BE2C (cell line): ENCODE measurements around the gene PROKR1.

Experiments used
- DNase-seq: peaks from one replicate; pipeline ENCODE4 v3.0.0-alpha.2; 2020
- H3K27me3 ChIP-seq: fragments of 250-450 bp; sonication (Bioruptor Pico); 2 replicates; pipeline ENCODE4 v1.5.1; 2020; ENCODE audit warnings: mild to moderate bottlenecking
- H3K36me3 ChIP-seq: fragments of 250-450 bp; sonication (Bioruptor Pico); 2 replicates; pipeline ENCODE4 v1.5.1; 2020; ENCODE audit warnings: mild to moderate bottlenecking
- H3K4me1 ChIP-seq: fragments of 250-450 bp; sonication (Bioruptor Pico); 2 replicates; pipeline ENCODE4 v1.5.1; 2020
- H3K4me3 ChIP-seq: 2 replicates; pipeline ENCODE4 v1.5.1; 2011; ENCODE audit warnings: low read depth, low read length
- H3K9me3 ChIP-seq: fragments of 250-450 bp; sonication (Bioruptor Pico); 2 replicates; pipeline ENCODE4 v1.5.1; 2020
- TF ChIP-seq, protein P1 (sequence below): IDR thresholded peaks from 2 replicates; pipeline ENCODE4 v1.5.1; 2012; ENCODE audit warnings: mild to moderate bottlenecking, low read depth, low read length

The PROKR1 gene

DNA sequence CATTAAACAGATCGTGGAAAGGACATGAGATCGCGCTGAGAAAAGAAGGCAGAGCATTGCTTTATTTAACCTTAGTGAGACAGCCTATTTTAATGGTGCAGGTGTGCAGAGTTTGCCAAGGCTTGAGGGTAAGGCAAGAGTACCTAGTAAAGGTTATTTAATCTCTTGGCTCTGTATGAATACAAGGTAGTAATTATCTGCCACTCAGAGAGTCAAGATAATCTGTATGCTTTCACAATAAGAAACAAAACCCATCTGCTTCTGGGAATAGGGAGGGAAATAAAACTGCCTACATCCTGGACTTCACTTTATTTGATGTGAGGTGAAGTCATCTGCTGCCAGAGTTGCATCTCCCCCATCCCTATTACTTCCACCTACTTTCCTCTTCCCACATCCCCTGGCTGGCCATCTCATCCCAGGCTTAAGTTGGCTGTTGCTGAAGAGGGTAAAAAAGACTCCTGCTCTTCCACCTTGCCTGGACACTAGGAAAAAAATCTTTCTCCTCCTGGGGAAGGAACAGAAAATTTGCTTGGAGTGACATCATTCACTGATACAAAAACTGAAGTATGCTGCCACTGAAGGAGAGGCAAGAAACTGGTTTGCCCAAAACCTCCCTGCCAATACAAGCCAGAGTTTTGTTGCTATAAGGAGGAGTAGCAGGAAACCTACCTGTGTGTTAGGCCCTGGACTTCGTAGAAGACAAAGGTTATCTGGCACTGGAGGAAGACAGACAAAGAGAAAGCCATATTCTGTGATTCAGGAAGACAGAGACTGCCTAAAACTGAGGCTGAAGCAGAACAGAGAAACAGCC lies 55.4 kb downstream of the PROKR1 start:
- Histone ChIP-seq H3K27me3 (no peaks in the 10 kb centered on the region), H3K4me3 (no peak overlapping the region), H3K36me3 (no peaks in the 10 kb centered on the region), H3K9me3 (no peaks in the 10 kb centered on the region), H3K4me1 (no peaks in the 10 kb centered on the region)
- TF ChIP-seq, protein P1, sequence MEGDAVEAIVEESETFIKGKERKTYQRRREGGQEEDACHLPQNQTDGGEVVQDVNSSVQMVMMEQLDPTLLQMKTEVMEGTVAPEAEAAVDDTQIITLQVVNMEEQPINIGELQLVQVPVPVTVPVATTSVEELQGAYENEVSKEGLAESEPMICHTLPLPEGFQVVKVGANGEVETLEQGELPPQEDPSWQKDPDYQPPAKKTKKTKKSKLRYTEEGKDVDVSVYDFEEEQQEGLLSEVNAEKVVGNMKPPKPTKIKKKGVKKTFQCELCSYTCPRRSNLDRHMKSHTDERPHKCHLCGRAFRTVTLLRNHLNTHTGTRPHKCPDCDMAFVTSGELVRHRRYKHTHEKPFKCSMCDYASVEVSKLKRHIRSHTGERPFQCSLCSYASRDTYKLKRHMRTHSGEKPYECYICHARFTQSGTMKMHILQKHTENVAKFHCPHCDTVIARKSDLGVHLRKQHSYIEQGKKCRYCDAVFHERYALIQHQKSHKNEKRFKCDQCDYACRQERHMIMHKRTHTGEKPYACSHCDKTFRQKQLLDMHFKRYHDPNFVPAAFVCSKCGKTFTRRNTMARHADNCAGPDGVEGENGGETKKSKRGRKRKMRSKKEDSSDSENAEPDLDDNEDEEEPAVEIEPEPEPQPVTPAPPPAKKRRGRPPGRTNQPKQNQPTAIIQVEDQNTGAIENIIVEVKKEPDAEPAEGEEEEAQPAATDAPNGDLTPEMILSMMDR: no peak
- DNase-seq: no peak

DNA sequence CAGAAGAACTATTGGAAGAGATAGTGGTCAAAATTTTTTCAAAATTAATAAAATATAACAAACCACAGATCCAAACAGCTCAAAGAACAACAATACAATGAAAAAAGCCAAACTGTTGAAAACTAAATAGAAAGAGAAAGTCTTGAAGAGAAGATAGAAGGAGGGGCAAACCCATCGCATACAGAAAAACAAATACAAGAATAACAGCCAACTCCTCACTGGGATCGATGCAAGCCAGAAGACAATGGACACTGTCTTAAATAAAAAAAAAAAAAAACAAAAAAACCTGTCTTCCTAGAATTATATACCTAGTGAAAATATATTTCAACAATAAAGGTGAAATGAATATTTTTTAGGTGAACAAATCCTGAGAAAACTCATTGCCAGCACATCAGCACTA lies 57.2 kb downstream of the PROKR1 start:
- TF ChIP-seq, protein P1: no peak
- no peak for DNase-seq
- no peaks in the 10 kb centered on the region for H3K36me3 ChIP-seq

DNA sequence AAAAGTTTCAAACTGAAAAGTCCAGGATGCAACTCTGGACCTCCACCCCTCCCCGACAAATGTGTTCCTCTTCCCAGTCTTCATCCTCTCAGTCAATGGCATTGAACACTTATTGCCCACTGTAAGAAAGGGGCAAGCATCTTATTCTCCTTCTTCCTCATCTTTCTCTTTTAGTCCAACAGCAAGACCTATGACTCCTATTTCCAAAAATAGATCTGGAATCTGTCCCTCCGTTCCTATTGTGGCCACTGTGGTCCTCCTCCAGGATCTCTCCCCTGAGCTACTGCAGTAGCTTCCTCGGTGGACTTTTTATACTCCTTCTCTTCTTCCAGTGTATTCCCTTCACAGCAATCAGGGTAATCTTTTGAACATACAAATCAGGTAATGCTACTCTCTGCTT lies 63.3 kb downstream of the PROKR1 start:
- no peaks in the 10 kb centered on the region for H3K27me3 ChIP-seq
- DNase-seq: no peak
- no peaks in the 10 kb centered on the region for H3K36me3 ChIP-seq
- H3K4me3 ChIP-seq: no peak overlapping the region
- TF ChIP-seq, protein P1: no peak
- H3K4me1 ChIP-seq: peaks cover 3% of the 10 kb centered on the region; the same call in 1 of the 2 replicates
- no peaks in the 10 kb centered on the region for H3K9me3 ChIP-seq

More for the DNA sequence above, 57.2 kb downstream of the PROKR1 start:
- H3K4me3 ChIP-seq: no peak overlapping the region
- H3K9me3 ChIP-seq: no peaks in the 10 kb centered on the region
- no peaks in the 10 kb centered on the region for H3K27me3 ChIP-seq
- peaks cover 3% of the 10 kb centered on the region; the same call in 1 of the 2 replicates for H3K4me1 ChIP-seq
